ENCODE results near the gene CHAF1B. TPM values are rescaled to one million over a fixed set of nuclear protein-coding genes. Genes with fewer than 3 reads are reported as not detected.
"Not testable (repeated sequence)": the region's sequence is repeated elsewhere in the genome, so short reads cannot be mapped to it uniquely, and the experiment has no call there.

The CHAF1B gene
- total RNA-seq = 1 to 10 TPM in 2 of 4 donors, under 1 TPM in 2; 0.31 to 2.1 (median 1.1) TPM

DNA sequence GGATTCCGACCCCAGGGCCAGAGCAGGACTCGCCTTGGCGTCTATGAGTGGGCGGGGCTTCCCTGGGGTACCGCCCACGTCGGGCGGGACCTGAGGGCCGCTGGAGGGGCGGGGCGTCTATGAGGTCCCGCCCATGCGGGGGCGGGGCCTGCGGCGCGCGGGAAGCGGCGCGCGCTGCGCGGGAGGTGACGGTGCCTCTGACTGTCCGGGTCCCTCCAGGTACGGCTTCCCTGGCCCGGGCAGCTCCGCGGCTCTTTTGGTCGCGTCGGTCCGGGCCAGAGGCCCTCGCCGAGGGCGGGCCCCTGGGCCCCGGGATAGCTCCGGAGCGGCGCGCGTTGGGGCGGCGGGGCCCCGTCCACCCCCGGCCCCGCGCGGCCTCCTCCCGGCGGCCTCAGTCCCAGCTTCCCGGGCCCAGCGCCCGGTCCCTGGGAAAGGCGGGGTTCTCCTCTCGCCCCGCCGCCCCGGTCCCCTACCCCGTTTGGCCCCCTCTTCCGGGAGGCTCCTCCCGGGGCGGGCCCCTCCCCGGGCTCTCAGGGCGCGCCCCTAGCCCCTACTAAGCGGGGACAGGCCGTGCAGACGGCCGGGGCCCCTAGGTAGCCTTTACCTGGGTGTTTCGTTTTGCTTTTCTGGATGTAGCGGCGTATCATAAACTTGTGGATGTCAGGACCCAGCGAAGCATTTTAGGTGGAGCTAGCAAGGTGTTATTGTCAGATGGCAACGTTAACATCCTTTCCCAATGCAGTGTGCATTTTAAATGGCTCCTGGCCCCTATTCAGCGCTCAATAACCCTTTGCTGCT, at the start of gene CHAF1B:
Gene CHAF1B (plus strand): TSS at position 160 of the 798 bp plus-strand sequence. CDS start 745 bp downstream, outside the sequence.
- Histone ChIP-seq H3K27ac (peak within 1 kb of the TSS in 3 of 4 donors; percentile 60 to 79 (median 72)), H3K4me1 (peaks cover 0 to 15% (median 0%) of the 10 kb centered on the region in 3 donors), H3K4me3 (peak within 1 kb of the TSS; percentile 41 to 82), H3K27me3 (no peaks in the 10 kb centered on the region), H3K36me3 (no peaks in the 10 kb centered on the region), H3K9me3 (no peaks in the 10 kb centered on the region)
- peak; percentile 18 for TF ChIP-seq POLR2AphosphoS5 (IDR thresholded peaks at IDR 0.05)
- TF ChIP-seq POLR2A (IDR thresholded peaks at IDR 0.05) = peak; percentile 16 to 35
- no peak for TF ChIP-seq EP300 (IDR thresholded peaks at IDR 0.05)
- 3 to 10% methylated on average over 6 to 8 of the region's 77 CpGs for WGBS, 2 donors (ENCODE audit: low coverage in 1 of 2)
- ATAC-seq = peak; percentile 95

- H3K4me3 ChIP-seq = no peak overlapping the region
- TF ChIP-seq POLR2A (IDR thresholded peaks at IDR 0.05) (no peak), EP300 (IDR thresholded peaks at IDR 0.05) (no peak), POLR2AphosphoS5 (IDR thresholded peaks at IDR 0.05) (no peak), CTCF (IDR thresholded peaks at IDR 0.05) (no peak)
- peaks cover 0 to 81% of the 10 kb centered on the region in 2 donors for H3K36me3 ChIP-seq
- ATAC-seq = no peak
- no peaks in the 10 kb centered on the region for H3K9me3 ChIP-seq
- H3K27me3 ChIP-seq = no peaks in the 10 kb centered on the region
- no peak overlapping the region for H3K27ac ChIP-seq
- 86 to 97% methylated on average over 3 of the region's 3 CpGs for WGBS, 2 donors (ENCODE audit: low coverage in 1 of 2)
- H3K4me1 ChIP-seq = peaks cover 0 to 19% (median 0%) of the 10 kb centered on the region in 3 donors
These were observed 48.1 kb upstream of the CHAF1B start for GRCh38 chr21:36337099-36337509.

DNA sequence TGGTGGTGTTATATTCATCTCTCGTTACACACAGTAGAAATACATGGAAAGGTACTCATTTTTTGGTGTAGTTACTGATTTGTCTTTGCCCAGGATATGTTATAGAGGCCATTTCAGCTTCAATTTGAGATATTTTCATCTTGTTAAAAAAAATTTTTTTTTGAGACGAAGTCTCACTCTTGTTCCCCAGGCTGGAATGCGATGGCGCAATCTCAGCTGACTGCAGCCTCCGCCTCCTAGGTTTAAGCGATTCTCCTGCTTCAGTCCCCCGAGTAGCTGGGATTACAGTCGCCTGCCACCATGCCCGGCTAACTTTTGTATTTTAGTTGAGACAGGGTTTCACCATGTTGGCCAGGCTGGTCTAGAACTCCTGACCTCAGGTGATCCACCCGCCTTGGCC, 46.2 kb upstream of the CHAF1B start:
- WGBS, 2 donors (ENCODE audit: low coverage in 1 of 2) = 99 to 100% methylated on average over 4 of the region's 10 CpGs
- Histone ChIP-seq H3K27me3 (no peaks in the 10 kb centered on the region), H3K9me3 (no peaks in the 10 kb centered on the region), H3K36me3 (peaks cover 0 to 98% of the 10 kb centered on the region in 2 donors), H3K4me1 (no peaks in the 10 kb centered on the region), H3K27ac (no peak overlapping the region), H3K4me3 (no peak overlapping the region)
- TF ChIP-seq EP300 (IDR thresholded peaks at IDR 0.05) (no peak), CTCF (IDR thresholded peaks at IDR 0.05) (no peak), POLR2AphosphoS5 (IDR thresholded peaks at IDR 0.05) (no peak), POLR2A (IDR thresholded peaks at IDR 0.05) (no peak)
- no peak for ATAC-seq

- not testable (repeated sequence) for H3K4me1 ChIP-seq, H3K9me3 ChIP-seq, H3K27me3 ChIP-seq, H3K27ac ChIP-seq, ATAC-seq, H3K4me3 ChIP-seq
- WGBS, 2 donors (ENCODE audit: low coverage in 1 of 2) = 91% methylated on average over 6 of the region's 7 CpGs; no CpG with 5 or more reads in 1 of the 2 donors
- H3K36me3 ChIP-seq = peaks cover 0 to 100% of the 10 kb centered on the region in 2 donors
These were observed 42.6 kb upstream of the CHAF1B start for GRCh38 chr21:36342581-36342980.

DNA sequence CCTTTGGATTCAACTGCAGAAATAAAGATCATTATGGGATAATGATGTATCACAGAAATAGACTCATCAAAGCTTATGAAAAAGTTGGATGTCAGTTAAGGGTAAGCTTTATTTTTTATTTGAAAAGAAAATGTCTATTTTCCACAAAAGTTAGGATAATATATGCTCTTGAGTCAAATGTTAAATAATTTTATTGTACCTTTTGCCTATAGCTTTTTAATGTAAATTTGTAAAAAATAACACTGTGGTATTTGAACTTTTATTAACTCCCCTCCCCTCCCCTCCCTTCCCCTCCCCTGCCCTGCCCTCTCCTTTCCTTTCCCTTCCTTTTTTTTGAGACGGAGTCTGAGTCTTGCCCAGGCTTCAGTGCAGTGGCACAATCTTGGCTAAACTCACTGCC, 40.3 kb upstream of the CHAF1B start:
- TF ChIP-seq POLR2AphosphoS5 (IDR thresholded peaks at IDR 0.05) (no peak), EP300 (IDR thresholded peaks at IDR 0.05) (no peak), CTCF (IDR thresholded peaks at IDR 0.05) (no peak), POLR2A (IDR thresholded peaks at IDR 0.05) (no peak)
- H3K4me3 ChIP-seq = no peak overlapping the region
- H3K9me3 ChIP-seq = no peaks in the 10 kb centered on the region
- H3K27ac ChIP-seq = no peak overlapping the region
- no peaks in the 10 kb centered on the region for H3K27me3 ChIP-seq
- H3K36me3 ChIP-seq = peaks cover 0 to 99% of the 10 kb centered on the region in 2 donors
- 83% methylated on average over 1 of the region's 1 CpG; no CpG with 5 or more reads in 1 of the 2 donors for WGBS, 2 donors (ENCODE audit: low coverage in 1 of 2)
- no peaks in the 10 kb centered on the region for H3K4me1 ChIP-seq
- no peak for ATAC-seq
